Islet precursor cell (in vitro differentiated cells): Measurements from ENCODE around the gene RNU6-7.
A peak's percentile ranks its signal among the peaks of the same experiment; 100 is the strongest.

ENCODE experiments used
- DNase-seq: peaks from one replicate; pipeline ENCODE4 v3.0.0-alpha.2; 2018

The RNU6-7 gene

GRCh38 chr14:32201816-32202490, at the start of gene RNU6-7:
TSS of gene RNU6-7 (plus strand) at chr14:32202045.
- peak; percentile 70 for DNase-seq

GRCh38 chr14:32166029-32166428, 35.8 kb upstream of the RNU6-7 start:
- DNase-seq: no peak

- no peak for DNase-seq
Measured at GRCh38 chr14:32166924-32167323, 34.9 kb upstream of the RNU6-7 start.

GRCh38 chr14:32167907-32168306, 33.9 kb upstream of the RNU6-7 start:
- no peak for DNase-seq

GRCh38 chr14:32169191-32169590, 32.7 kb upstream of the RNU6-7 start:
- no peak for DNase-seq

GRCh38 chr14:32171469-32171868, 30.4 kb upstream of the RNU6-7 start:
- DNase-seq: no peak

GRCh38 chr14:32183151-32184058, 18.4 kb upstream of the RNU6-7 start:
- no peak for DNase-seq

- no peak for DNase-seq
Measured at GRCh38 chr14:32185097-32185496, 16.7 kb upstream of the RNU6-7 start.

- no peak for DNase-seq
Measured at GRCh38 chr14:32186248-32186647, 15.6 kb upstream of the RNU6-7 start.

GRCh38 chr14:32189811-32190210, 12.0 kb upstream of the RNU6-7 start:
- no peak for DNase-seq

GRCh38 chr14:32190673-32191072, 11.2 kb upstream of the RNU6-7 start:
- no peak for DNase-seq

GRCh38 chr14:32192712-32193373, 9.0 kb upstream of the RNU6-7 start:
- no peak for DNase-seq

- no peak for DNase-seq
Measured at GRCh38 chr14:32193532-32193931, 8.3 kb upstream of the RNU6-7 start.

- no peak for DNase-seq
Measured at GRCh38 chr14:32195636-32196035, 6.2 kb upstream of the RNU6-7 start.

GRCh38 chr14:32197919-32198318, 3.9 kb upstream of the RNU6-7 start:
- DNase-seq: no peak

- no peak for DNase-seq
Measured at GRCh38 chr14:32200368-32201192, 1.3 kb upstream of the RNU6-7 start.

GRCh38 chr14:32201193-32201815, 541 bp upstream of the RNU6-7 start:
- DNase-seq: peak; percentile 98

- DNase-seq: no peak
Measured at GRCh38 chr14:32202491-32202997, 699 bp downstream of the RNU6-7 start.

- peak; percentile 95 for DNase-seq
Measured at GRCh38 chr14:32202998-32203882, 1.4 kb downstream of the RNU6-7 start, which contains the start of gene RNU6-8. TSS of gene RNU6-8 (minus strand) at chr14:32203269.

- no peak for DNase-seq
Measured at GRCh38 chr14:32203928-32204357, 2.1 kb downstream of the RNU6-7 start.

GRCh38 chr14:32205554-32205953, 3.7 kb downstream of the RNU6-7 start:
- no peak for DNase-seq
